IMR-90 (cell line): ENCODE data around the gene KNL1.

Experiments
- BHLHE40 ChIP-seq: fragments of 150-350 bp; IDR thresholded peaks from 2 replicates; pipeline ENCODE4 v1.6.1; 2016; ENCODE audit warnings: mild to moderate bottlenecking, low read depth, low read length
- CEBPB ChIP-seq: IDR thresholded peaks from 2 replicates; pipeline ENCODE4 v1.6.1; 2012; ENCODE audit warnings: low read depth, low read length, improper control_type of control experiment
- MAZ ChIP-seq: IDR thresholded peaks from 2 replicates; pipeline ENCODE4 v1.6.1; 2012; ENCODE audit warnings: low read depth, mild to moderate bottlenecking, low read length, improper control_type of control experiment, moderate library complexity, borderline replicate concordance
- TF ChIP-seq, protein P1 (sequence below): conservative IDR thresholded peaks from 2 replicates; pipeline ENCODE4 v1.5.1; 2012; ENCODE audit warnings: mild to moderate bottlenecking, low read depth, low read length, improper control_type of control experiment

DNA sequence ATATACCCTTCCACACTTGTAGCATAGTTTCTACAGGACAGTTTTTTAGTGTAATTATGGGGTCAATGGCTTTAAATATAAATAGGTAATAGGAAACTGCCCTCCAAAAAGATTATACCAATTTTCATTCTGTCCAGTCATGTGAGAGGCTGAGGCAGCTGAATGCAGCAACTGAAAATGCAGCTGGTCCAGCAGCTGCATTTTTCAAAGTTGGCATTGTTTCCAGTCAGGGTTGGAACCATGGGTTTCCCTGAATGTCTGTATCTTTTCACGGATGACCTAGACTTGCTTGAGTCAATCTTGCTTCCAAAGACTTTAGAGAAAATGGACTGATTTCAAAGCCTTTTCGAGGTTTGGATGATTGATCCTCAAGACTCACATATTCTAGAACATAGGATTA is 9.9 kb upstream of the KNL1 start:
- TF ChIP-seq, protein P1, sequence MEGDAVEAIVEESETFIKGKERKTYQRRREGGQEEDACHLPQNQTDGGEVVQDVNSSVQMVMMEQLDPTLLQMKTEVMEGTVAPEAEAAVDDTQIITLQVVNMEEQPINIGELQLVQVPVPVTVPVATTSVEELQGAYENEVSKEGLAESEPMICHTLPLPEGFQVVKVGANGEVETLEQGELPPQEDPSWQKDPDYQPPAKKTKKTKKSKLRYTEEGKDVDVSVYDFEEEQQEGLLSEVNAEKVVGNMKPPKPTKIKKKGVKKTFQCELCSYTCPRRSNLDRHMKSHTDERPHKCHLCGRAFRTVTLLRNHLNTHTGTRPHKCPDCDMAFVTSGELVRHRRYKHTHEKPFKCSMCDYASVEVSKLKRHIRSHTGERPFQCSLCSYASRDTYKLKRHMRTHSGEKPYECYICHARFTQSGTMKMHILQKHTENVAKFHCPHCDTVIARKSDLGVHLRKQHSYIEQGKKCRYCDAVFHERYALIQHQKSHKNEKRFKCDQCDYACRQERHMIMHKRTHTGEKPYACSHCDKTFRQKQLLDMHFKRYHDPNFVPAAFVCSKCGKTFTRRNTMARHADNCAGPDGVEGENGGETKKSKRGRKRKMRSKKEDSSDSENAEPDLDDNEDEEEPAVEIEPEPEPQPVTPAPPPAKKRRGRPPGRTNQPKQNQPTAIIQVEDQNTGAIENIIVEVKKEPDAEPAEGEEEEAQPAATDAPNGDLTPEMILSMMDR = no peak
- no peak for TF ChIP-seq BHLHE40
- no peak for TF ChIP-seq CEBPB
- TF ChIP-seq MAZ = no peak
